ENCODE data around the gene SH3PXD2A.
A peak's percentile ranks its signal among the peaks of the same experiment; 100 is the strongest.
"Not testable (repeated sequence)": the region's sequence is repeated elsewhere in the genome, so short reads cannot be mapped to it uniquely, and the experiment has no call there.

Gene SH3PXD2A

DNA sequence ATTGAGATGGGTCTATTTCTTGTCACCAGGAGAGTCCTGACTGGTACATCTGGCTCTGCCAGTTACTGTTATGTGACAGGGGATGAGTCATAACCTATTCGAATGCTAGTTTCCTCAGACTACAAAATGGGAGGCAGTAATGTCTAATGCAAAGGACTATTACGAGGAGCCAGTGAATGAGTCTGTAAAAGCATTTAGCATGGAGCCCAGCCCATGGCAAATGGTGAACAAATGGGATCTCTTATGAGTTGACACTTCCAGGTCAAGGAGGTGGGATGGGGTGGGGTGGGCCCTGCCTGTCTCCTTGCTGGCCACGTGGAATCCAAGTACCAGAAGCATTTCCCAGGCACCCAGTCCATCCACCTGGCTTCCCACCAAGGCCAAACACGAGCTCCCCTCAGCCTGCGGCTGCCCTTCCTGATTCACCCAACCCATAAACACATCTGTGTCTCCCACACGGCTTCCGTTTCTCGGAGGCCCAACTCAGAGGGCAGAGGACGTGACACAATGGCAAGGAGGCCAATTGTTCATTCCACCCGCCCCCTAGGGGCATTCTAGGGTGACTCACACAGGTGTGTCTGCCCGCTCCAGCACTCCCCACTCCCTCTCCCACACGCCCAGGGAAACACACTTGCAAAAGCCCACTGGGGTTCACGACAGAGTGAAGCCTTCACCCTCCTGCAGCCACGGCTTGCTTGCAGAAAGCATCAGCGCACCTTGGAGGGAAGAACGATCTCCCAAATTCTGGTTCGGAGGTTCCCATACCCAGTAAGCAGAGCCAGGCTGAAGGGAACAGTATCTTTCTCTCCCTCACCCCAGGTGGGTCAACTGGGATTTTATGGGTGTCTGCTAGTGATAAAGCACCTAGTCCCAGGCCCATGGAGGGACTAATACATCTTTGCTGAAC lies 109.8 kb downstream of the SH3PXD2A start:
- peak; percentile 18 to 47 (median 38) for DNase-seq

DNA sequence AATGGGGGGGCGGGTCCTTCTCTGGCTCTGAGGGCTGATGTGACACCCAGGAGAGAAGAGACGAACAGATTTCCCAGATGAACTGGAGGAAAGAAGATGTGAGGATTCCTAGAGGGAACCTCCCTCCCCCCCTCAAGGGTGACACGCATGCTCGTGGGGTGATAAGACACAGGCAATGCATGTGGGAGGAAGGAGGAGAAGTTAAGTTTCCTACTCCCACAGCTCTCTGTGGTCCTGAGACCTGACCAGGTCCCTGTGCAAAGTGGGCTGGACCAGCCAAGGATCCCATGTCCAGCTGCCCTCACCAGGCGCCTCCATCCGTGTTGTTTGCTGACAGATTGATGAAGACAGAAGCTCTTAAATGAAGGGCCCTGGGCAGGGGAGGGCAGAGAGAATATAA lies 112.6 kb downstream of the SH3PXD2A start:
- DNase-seq: no peak

DNA sequence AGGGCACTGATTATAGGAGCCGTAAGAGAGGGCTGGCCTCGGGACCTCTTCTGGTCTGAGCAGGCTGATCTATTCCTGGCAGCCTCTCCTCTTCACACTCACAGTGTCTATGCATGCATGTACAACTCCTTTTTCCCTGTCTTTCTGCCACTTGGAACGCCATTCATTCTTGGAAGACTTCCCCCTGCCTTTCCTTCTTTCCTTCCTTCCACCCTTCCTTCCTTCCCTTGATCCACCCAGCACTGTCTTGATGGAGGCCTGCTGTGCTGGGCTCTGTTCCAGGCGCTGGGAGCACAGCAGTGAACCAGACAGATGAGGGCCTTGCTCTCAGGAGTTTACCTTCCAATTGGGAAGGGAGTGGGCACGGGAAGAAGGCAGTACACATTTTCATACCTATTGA lies 114.8 kb downstream of the SH3PXD2A start:
- no peak for DNase-seq

DNA sequence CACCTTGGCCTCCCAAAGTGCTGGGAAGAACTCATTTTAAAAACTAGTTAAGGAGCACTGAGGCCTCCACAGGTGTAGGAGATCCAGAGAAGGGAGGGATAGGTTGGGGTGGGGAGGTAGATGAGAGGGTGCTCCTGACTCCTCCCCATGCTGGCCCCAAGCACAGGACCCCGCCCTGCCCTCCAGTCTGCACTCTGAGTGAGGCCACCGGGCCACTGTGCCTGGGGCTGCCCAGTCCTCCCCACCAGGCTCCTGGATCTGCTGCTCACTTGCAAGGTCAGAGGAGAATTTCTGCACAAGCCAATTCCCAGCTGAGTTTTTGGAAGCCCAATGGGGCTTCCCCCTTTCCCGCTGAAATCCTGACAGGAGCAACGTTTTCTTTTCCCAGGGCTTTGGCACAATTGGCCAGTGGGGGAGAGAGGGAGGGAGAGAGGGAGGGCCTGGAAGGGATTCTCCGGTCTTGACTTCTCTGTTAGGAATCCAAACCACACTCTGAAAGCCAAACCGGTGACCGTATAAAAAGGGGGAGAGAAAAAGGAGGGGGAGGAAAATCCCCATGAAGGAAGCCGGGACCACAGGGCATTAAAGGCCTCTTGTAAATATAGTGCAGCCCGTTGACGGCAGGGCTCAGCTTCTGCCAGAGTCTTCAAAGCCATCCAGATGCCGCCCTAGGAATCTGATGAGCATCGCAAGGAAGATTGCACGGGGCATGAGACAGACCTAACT lies 116.2 kb downstream of the SH3PXD2A start:
- no peak for DNase-seq

DNA sequence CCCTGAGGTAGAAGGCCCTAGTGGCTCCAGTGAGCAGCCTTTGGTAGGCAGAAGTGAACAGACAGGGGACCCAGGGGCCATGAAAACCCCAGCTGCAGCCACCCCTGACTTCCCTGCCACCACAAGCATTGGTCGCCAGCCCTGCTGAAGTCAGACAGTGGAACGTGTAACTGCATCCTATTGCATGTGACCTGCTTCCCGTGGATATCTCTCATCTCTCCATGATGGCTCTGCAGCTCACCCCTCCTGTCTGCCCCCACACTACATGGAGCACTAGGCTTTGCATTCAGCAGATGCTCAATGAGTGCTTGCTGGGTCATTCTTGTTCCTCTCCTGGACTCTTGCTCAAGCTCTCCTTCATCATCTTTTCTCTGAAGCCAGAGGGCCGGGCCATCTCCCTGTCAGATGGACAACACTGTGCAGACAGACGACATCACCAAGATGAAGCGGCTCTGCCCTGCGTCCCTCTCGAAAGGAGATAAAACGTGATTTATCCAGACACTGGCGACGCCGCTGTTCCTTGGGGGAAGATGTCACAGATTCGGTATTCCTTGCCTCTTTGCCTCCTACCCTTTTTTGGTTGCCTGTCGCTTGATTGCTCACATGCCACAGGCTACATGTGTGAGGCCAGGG lies 117.5 kb downstream of the SH3PXD2A start:
- no peak for DNase-seq

DNA sequence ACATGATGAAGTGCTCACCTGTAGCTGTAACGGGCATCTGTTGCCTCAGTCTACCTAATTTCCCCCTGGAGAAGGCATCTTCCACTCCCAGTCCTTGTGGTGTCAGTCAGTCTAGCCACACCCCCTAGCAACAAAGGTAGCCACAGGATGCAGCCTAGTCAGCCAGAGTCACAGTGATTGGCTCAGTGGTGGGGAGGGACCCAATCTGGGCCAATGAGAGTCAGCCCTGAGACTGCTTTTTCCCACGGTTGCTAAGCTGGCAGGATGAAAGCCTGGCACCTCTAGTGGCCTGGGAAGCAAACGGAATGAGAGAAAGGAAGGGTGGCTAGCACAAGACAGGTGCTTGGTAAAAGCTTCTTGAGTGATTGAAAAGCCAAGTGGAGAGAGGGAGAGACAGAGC lies 118.6 kb downstream of the SH3PXD2A start:
- no peak for DNase-seq

DNA sequence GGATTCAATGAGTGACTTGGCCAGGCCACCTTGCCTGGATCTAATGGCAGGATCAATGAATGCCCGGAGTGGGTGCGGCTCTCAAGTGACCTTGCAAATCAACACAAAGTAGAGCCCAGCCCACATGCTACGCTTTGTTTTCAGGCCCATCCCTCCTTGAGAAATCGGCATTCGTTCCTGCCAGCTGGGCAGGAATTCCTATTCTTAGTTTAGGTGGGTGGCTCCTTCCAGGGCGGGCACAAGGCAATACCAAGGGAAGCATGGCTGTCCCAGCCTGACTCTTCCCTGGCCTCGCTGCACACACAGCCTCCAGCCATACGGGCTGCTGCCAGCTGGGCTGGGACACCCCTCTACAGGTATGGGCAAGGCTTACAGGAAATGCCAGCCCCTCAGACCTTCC lies 119.3 kb downstream of the SH3PXD2A start:
- DNase-seq: no peak

DNA sequence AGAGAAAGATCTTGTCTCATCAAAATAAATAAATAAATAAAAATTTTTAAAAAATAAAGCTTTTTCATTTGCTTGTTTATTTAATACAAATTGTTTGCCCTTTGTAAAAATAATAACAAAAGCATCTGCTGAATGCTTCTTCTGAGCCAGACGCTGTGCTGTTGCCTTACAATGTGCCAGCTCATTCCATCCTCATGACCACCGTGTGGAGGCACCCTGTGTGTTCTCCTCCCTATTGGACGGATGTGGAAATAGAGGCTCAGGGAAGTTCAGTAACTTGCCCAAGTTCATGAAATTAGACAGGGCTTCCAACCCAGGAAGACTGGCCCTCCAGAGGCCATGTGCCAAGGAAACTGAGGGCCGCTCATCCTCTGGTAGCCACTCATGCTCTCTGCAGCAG lies 120.6 kb downstream of the SH3PXD2A start:
- no peak for DNase-seq

DNA sequence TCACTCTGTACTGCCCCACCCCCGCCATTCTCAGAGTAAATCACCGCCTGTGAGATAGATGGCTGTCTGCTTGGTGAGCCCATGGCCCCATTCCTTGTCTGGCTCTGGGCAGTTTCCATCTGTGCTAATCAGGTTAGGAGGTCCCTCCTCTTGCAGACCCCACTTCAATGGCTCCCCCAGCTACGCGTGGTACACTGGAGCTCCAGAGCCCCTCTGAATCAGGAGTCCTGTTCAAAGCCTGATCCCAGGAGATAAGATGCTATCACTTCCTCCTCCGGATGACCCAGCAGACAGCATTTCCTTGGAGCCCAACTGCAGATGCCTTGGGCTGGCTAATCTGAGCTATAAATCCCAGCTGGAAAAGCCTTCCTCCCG lies 122.3 kb downstream of the SH3PXD2A start:
- DNase-seq: no peak

DNA sequence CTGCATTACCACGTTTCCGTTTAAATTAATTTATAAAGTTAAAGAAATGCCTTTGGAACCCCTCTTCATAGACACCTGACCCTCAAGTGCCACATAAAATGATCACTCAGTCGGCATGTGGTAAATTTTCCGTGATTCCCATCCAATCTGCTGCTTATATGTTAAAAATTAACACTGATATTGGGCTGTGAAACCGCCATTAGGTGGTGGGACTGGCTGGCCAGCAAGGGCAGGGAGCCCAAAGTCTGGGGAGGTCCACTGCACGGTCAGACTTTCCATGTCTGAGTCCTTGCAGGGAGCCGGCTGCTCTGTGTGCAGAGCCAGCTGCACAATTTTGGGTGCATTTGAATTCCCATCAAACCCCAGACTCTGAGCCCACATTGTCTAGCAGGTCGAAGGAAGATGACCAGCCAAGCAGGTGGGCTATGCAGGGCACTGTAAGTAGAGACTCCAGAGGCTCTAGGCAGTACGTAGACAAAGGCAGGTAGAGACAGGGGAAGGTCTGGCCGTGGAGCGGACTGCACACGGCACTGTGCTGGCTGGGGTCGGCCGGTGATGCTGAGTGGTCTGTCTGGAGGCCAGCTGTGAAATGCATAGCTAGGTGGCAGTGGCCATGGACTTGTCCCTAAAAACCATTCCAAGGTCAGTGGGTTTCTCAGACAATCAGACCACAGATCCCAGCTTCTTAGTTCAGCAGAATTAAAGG lies 122.9 kb downstream of the SH3PXD2A start:
- DNase-seq: no peak

DNA sequence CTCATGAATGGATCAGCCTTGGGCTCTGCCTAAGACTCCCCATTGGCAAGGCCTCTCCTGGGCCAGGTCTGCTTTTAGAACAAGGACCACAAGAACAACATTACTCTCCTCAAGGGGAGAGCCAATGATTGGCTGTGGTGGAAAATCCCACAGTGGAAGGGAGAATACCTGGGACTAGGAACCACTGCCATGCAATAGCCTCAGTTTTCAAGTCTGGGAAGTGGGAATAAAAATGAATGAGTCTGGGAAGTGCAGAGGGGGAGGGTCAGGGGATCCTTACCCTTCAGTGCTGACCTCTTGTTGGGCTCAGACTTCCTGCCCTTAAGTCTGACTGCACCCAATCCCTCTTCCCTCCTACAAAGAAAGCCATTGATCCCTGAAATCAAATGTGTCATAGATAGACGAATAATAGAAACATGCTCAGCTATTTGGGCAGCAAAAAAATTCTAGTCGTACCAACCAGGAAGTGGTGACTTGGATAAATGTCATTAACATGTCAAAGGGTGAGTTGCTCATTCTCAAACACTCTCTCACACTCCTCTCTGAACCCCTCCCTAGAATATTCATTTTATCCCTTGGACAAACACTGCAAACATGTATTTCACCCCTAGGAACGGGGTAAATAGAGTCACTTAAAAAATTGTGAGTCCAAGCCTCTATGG lies 123.6 kb downstream of the SH3PXD2A start:
- DNase-seq: no peak

DNA sequence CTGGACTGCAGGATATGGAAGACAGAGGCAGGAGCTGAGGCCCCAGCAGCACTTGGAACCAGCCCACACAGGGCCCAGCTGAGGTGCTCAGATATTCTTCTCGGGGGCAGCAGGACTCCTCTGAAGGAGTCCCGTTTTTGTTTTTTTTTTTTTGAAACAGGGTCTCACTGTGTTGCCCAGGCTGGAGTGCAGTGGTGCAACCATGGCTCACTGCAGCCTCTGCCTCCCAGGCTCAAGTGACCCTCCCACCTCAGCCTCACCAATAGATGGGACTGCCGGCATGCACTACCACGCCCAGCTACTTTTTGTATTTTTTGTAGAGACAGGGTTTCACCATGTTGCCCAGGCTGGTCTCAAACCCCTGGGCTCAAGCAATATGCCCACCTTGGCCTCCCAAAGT lies 124.3 kb downstream of the SH3PXD2A start:
- not testable (repeated sequence) for DNase-seq

DNA sequence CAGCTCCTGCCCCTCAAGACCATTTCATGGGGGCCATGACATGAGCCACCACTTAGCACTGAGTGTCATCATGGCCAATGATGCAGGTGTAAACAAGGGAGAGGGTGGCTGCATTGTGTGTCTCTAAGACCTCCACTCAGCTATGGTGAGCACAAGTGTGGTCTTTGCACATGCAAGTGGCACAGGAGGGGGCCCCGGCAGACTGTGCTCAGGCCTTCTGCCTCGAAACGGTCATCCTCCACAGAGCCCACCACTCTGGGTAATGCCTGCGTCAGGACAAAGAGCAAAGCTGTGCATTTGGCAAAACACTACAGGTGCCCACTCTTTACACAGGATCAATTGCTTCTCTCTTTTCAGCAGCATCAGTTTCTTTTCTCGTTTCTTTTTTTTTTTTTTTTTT lies 125.5 kb downstream of the SH3PXD2A start:
- DNase-seq: no peak

DNA sequence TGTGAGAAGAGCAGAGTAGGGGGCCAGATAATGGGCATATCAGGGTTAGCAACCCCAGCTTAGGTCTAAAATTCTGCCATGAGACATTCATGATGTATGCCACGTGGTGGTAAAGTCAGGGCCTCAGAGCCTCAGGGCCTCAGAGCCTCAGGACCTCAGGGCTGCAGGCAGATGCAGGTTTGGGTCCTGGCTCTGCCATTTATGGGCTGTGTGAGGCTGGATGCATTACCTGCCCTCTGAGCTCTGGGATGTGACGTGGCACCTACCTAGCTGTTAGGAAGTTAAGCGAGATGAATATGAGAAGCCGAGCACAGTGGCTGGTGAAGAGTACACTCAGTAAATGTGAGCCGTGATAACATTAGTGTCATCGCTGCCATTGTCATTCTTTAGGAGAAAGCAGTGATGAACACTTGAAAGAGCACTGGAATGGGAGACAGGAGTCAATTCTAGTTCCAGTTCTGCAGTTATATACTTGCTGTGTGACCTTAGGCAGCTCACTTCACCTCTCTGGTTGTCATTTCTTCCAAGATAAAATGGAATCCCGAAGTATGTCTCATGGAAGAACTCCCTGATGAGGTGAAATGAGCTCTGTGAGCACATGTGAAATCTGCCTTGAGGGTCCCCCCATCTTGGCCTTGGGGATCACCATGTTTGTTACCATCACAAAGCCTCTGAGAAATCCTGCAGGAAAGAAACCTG lies 127.2 kb downstream of the SH3PXD2A start:
- DNase-seq: no peak

DNA sequence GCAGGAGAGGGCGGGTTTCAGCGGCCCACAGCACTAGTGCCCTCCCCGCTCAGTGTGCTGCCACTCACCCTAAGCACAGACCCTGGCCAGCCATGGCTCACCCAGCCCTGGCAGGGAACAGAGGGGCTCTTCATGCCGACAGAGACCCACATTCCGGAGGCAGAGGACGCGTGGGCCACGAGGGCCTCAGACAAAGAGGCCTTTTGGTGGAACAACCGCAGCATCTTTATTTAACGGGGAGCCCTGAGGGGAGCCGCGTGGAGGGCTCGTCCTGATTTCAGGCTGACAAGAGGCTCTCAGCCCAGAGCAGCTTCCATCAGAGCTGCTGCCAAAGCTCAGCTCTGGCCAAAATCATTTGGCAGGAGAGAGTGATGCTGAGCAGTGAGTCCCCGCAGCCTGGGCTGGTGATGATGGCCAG lies 127.8 kb downstream of the SH3PXD2A start:
- no peak for DNase-seq

DNA sequence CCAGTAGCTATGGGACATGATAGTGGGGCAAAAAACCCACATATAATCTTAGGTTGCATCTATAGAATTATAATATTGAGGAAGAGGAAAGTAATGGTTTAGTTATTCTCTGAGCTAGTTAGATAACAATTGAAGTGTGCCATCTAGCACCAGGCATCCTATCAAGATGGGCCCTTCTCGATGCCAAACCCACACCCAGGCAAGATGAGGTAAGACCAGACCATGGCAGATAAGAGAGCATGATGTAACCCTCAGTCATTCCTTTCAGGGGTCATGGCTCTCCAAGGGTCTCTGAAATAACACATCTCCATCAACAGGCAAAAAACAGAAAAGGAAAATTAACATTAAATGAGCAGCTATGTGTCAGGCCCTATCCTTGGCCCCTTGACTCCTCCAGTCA lies 128.7 kb downstream of the SH3PXD2A start:
- no peak for DNase-seq

DNA sequence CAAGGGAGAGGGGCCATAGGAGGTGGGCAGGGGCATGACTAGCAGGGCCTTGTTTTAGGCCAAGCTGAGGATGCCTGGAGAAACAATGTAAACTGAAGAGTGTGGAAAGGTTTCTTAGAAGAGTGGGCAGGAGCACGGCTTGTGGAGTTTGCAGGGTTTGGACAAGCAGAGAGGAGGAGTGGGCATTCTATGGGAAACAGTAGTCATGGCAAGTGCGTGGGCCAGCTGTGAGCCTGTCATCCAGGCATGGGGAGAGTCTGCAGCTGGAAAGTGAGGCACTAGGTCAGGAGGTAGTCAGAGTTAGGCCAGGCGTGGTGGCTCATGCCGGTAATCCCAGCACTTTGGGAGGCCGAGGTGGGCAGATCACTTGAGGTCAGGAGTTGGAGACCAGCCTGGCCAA lies 130.1 kb downstream of the SH3PXD2A start:
- no peak for DNase-seq

DNA sequence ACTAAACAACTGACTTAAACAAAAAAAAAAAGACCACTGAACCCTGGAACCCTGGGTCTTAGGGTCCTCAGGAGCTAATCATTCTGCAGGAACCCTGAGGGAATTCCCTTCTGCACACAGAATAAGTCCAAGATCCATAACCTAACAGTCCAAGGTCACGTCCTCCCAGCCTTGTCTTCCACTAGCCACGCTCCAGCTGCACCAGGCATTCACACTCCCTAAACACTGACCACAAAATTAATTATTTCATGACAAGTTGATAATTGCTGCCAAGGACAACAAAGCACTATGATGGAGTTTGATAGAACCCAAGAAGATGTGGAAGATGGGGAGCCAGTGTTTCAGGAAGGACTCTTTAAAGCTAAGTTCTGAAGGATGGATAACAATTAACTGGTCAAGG lies 130.6 kb downstream of the SH3PXD2A start:
- DNase-seq: no peak

DNA sequence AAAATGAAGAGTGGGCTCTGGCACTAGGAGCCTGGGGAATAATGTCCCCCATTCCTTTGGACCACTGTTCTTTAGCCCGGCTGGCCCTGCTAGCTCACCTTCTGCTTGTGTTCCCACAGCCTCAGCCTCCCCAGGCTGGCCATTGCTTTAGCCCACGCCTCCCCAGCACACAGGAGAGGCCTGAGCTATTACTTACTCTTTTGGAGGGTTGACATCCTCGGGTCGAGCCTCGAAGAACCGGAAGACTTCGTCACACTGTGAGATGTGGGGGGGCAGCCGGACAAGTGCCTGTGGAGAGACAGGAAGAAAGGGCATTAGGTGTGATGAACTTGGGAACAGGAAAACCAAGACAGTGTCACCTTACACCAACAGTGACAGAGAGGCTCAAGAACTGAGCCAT lies 131.3 kb downstream of the SH3PXD2A start:
- DNase-seq: no peak

DNA sequence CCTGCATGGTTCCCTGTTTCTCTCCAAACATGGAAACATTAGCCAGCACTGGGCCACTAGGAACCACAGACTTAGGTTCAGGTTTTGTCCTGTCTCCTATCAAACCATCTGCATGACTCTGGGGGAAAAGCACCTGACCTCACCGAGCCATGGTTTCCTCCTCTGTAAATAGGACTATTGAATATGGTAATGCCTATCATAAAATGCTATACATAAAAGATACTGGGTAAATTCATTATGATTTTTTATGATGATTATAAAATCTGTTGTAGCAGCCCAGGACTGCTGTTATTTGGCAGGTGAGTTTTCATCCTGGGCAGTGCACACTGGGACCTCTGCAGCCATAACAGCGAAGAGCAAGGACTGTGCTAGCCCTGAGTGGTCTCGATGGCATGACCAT lies 131.8 kb downstream of the SH3PXD2A start:
- no peak for DNase-seq

DNA sequence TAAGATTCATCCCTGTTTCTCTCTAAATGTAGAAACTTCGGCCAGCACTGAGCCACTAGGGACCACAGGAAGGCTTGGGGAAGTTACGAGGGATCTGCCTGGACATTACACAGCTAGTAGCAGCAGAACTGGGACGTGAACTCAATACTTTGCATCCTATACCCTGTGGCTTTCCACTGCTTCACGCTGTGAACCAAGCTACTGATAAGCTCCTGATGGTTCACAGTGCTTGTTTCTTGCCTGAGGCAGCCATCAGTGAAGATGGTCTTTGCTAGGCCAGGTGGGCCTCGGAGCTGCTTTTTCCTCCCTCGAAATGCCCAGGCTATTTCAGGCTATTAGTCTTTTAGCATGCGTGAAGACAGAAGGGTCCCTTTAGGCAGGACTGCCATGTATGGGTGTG lies 132.7 kb downstream of the SH3PXD2A start:
- DNase-seq: no peak

DNA sequence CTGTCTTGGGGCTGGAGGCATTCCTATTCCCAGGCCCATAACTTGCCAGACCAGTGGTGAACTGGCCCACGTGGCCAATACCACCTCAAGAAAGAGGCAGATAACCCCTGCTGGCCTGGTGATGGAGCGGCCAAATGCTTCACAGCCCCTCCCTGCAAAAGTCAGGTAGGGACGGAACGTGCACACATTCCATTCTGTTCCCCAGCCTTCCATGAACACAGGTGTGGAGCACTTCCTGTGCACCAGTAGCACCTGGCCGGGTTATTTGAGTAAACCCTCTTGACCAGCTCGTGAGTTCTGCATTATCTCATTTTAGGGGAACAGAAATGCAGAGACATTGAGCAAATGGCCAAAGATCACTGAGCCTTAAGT lies 134.4 kb downstream of the SH3PXD2A start:
- DNase-seq: no peak

All from activated CD4-positive, CD25-positive, alpha-beta regulatory T cell (primary cell).